ENCODE results near the gene EFR3B. TPM values are rescaled to one million over a fixed set of nuclear protein-coding genes. Genes with fewer than 3 reads are reported as not detected.

EFR3B gene
- total RNA-seq, 1 donor from 2014 or later, result 15.4 TPM

DNA sequence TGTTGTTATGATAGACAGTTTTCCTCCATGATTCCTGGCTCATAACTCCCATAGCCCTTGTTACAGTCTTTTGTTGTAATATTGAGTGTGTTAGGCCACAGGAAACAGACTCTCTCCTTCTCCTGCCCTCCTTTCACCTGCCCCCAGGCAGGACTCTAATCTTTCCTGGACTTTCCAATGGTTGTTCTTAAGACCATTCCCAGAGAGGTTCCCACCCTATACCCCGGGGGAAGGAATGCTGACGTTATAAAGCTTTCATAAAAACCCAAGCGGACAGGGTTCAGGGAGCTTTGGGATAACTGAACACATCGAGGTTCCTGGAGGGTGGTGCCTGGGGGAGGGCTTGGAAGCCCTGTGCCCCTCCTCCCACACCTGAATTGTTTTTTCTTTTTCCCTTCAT lies 2.8 kb upstream of the EFR3B start:
- Mint-ChIP-seq H3K27me3 (ENCODE audit: low read depth) (peaks cover 11% of the 10 kb centered on the region), H3K4me1 (peaks cover 22% of the 10 kb centered on the region), H3K9me3 (peaks cover 2% of the 10 kb centered on the region), H3K4me3 (no peak overlapping the region), H3K27ac (no peak overlapping the region), H3K36me3 (no peaks in the 10 kb centered on the region)
- TF ChIP-seq, protein P1, sequence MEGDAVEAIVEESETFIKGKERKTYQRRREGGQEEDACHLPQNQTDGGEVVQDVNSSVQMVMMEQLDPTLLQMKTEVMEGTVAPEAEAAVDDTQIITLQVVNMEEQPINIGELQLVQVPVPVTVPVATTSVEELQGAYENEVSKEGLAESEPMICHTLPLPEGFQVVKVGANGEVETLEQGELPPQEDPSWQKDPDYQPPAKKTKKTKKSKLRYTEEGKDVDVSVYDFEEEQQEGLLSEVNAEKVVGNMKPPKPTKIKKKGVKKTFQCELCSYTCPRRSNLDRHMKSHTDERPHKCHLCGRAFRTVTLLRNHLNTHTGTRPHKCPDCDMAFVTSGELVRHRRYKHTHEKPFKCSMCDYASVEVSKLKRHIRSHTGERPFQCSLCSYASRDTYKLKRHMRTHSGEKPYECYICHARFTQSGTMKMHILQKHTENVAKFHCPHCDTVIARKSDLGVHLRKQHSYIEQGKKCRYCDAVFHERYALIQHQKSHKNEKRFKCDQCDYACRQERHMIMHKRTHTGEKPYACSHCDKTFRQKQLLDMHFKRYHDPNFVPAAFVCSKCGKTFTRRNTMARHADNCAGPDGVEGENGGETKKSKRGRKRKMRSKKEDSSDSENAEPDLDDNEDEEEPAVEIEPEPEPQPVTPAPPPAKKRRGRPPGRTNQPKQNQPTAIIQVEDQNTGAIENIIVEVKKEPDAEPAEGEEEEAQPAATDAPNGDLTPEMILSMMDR (IDR thresholded peaks at IDR 0.05; ENCODE audit: unreplicated experiment), result no peak
- DNase-seq (ENCODE audit: low spot score in 2 of 2, unreplicated experiment in 2 of 2), result no peak

DNA sequence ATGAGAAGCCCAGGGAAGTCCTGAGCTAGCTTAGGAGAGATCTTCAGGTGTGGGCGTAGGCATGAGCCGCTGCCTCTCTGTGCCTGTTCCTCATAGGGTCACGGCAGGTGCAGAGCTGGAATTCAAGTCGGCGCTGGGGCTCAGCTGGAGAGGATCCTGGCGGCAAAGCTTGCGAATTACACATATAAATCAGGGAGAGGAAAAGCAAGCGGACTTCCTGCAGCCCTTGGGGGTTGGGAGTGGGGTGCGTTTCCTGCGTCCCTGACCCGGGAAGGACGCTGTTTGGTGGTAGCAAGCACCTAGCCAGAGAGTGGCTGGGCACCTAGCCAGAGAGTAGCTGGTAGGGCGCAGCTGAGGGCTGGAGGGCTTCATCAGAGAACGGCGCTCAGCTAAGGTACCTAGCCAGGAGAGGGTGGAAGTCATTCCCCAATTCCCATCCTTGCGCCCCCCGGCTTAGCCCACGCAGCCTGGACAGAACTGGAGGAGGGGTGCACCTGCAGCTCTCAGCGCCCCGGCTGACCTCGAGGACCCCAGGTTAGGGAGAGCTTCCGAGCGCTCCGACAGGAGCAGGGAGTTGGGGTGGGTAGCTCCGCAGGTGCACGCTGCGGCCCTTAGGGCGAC lies 459 bp upstream of the EFR3B start:
- Mint-ChIP-seq H3K36me3 (no peaks in the 10 kb centered on the region), H3K27me3 (ENCODE audit: low read depth) (peaks cover 15% of the 10 kb centered on the region), H3K9me3 (no peaks in the 10 kb centered on the region), H3K4me3 (peak overlapping the region; percentile 72), H3K27ac (peak overlapping the region; percentile 88), H3K4me1 (peaks cover 22% of the 10 kb centered on the region)
- peak; percentile 25 to 73 for DNase-seq (ENCODE audit: low spot score in 2 of 2, unreplicated experiment in 2 of 2)
- TF ChIP-seq, protein P1 (IDR thresholded peaks at IDR 0.05; ENCODE audit: unreplicated experiment), result peak; percentile 67

DNA sequence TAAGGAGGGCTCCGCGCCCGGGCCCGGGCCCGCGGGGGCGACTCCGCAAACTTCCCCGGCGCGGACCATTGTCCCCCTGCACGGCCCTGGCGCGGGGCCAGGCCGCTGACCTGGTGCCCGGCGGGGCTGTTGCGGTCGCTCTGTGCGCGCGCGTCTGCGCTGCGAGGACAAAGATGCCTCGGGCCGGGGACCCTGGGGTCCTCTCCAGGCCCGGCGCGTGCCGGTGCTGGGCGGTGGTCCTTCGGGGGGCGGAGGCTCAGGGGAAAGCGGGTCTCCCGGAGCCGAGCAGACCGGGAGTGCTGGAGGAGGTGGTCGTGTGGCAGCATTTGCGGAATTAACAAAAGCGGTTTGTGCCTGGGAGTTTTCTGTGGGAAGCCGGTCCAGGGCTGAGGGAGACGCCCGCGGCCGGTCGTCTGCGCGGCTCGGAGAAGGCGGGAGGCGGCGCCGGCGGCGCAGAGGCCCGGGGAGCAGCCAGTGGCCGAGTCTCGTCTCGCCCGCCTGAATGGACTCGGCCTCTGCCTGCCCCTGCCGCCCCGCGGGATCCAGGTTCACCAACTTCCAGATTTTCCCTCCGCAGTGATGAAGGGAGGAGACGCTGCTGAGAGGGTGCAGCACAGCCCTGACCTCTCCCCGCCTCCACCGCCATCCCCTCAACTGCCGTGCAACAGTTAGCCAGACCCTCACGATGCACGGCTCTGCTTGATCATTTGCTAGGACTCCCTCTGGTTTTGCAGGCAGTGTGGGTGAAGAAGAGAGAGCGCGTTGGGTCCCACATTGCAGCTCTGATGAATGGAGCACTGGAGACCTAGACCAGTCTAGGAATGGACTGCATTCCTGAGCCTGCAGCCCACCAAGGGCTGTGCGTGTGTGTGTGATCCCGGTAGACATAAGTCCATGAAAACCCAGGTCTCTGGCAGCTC lies 705 bp downstream of the EFR3B start:
- DNase-seq (ENCODE audit: low spot score in 2 of 2, unreplicated experiment in 2 of 2), result peak; percentile 21 to 62
- Mint-ChIP-seq H3K9me3 (no peaks in the 10 kb centered on the region), H3K4me1 (peaks cover 22% of the 10 kb centered on the region), H3K36me3 (peaks cover 2% of the 10 kb centered on the region), H3K4me3 (peak overlapping the region; percentile 87), H3K27me3 (ENCODE audit: low read depth) (peaks cover 15% of the 10 kb centered on the region), H3K27ac (peak overlapping the region; percentile 92)
- TF ChIP-seq, protein P1 (IDR thresholded peaks at IDR 0.05; ENCODE audit: unreplicated experiment), result no peak

DNA sequence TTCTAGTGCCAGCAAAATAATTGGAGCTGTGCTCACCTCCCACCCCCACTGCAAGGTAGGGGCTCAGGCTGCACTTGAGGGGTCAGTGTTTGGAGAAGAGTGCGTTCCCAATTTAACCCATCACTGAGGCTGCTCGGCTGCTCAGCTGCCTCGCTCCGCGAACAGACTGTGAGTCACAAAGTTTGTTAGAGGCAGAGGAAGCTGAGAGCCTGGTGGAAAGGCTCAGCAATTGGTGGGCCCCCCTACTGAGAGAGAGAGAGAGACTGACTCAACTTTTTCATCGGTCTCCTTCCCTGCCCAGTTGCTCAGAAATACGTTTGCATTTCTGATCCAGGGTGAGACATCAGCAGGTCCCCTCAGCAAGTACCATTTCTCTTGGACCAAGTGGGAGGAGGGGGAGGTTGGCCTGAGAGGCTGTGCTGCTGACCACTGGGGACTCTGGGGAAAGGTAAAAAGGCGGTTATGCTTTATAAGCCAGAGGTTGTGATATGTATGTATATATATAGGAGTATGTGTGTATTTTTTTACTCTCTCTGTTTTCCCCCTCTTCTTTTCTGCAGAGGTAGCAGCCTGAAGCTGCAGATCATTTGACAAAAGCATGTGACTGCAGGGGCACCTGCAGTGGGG lies 1.5 kb downstream of the EFR3B start:
- peak in 1 of 2 experiments; percentile 40 for DNase-seq (ENCODE audit: low spot score in 2 of 2, unreplicated experiment in 2 of 2)
- H3K4me1 Mint-ChIP-seq, result peaks cover 22% of the 10 kb centered on the region
- H3K27ac Mint-ChIP-seq, result peak overlapping the region; percentile 92
- peaks cover 2% of the 10 kb centered on the region for H3K36me3 Mint-ChIP-seq
- H3K4me3 Mint-ChIP-seq, result peak overlapping the region; percentile 87
- no peaks in the 10 kb centered on the region for H3K9me3 Mint-ChIP-seq
- TF ChIP-seq, protein P1 (IDR thresholded peaks at IDR 0.05; ENCODE audit: unreplicated experiment), result no peak
- peaks cover 15% of the 10 kb centered on the region for H3K27me3 Mint-ChIP-seq (ENCODE audit: low read depth)

DNA sequence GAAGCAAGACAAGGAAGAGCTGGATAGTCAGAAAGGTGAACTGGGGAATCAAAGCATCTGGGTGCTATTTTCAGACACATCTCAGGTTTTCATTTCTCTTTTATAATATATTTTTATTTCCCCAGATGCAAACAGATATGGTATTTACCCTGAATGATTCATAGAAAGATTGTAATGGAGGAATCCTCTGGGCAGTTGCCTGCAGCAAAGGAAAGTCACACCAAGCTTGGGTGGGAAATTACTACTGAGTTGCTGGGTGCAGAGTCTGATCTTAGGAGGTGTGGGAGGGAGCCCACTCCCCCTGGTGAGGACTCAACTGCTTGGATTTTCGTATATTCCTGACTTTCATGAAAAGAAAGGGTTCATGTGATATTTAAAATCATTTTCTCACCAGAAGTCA lies 2.1 kb downstream of the EFR3B start:
- peak overlapping the region; percentile 87 for H3K4me3 Mint-ChIP-seq
- H3K27me3 Mint-ChIP-seq (ENCODE audit: low read depth), result peaks cover 15% of the 10 kb centered on the region
- peaks cover 2% of the 10 kb centered on the region for H3K36me3 Mint-ChIP-seq
- no peak for DNase-seq (ENCODE audit: low spot score in 2 of 2, unreplicated experiment in 2 of 2)
- TF ChIP-seq, protein P1 (IDR thresholded peaks at IDR 0.05; ENCODE audit: unreplicated experiment), result no peak
- no peak overlapping the region for H3K27ac Mint-ChIP-seq
- H3K4me1 Mint-ChIP-seq, result peaks cover 22% of the 10 kb centered on the region
- H3K9me3 Mint-ChIP-seq, result no peaks in the 10 kb centered on the region

All from mesothelial cell of epicardium (in vitro differentiated cells).